Measurements from ENCODE around the gene DUSP22. TPM values are rescaled to one million over a fixed set of nuclear protein-coding genes. Genes with fewer than 3 reads are reported as not detected.
A peak's percentile ranks its signal among the peaks of the same experiment; 100 is the strongest.

DUSP22 gene
- polyA plus RNA-seq, 3 donors: 107 to 120 (median 117) TPM

- Histone ChIP-seq H3K9me3 (replicated peaks in 1 of 2; ENCODE audit: control insufficient read depth in 1 of 2, insufficient read depth in 1 of 2, low read length in 2 of 2) (no peaks in the 10 kb centered on the region), H3K4me3 (replicated peaks in 1 of 3; ENCODE audit: low read depth in 2 of 3, low read length in 3 of 3) (peak overlapping the region in 2 of 3 experiments; percentile 5 to 62), H3K36me3 (replicated peaks in 1 of 2; ENCODE audit: control insufficient read depth in 1 of 2, insufficient read depth in 2 of 2, low read length in 2 of 2) (peaks cover 8 to 19% of the 10 kb centered on the region in 2 donors), H3K79me2 (ENCODE audit: insufficient read depth, low read length) (peaks cover 22% of the 10 kb centered on the region), H4K20me1 (ENCODE audit: insufficient read depth, low read length) (no peaks in the 10 kb centered on the region), H3K27me3 (ENCODE audit: control insufficient read depth in 2 of 2, insufficient read depth in 2 of 2, low read length in 2 of 2) (no peaks in the 10 kb centered on the region), H3K4me2 (replicated peaks; ENCODE audit: extremely low read depth, low read length, poor library complexity, severe bottlenecking) (peak overlapping the region; percentile 61), H3K9ac (ENCODE audit: insufficient read depth, low read length, poor library complexity, severe bottlenecking) (peak overlapping the region; percentile 35), H3K27ac (ENCODE audit: low read depth in 1 of 2, low read length in 2 of 2) (peak overlapping the region; percentile 80 to 87), H3K4me1 (ENCODE audit: control insufficient read depth in 1 of 2, insufficient read depth in 2 of 2, low read length in 2 of 2) (peaks cover 72 to 79% of the 10 kb centered on the region in 2 donors), H2AFZ (ENCODE audit: insufficient read depth, low read depth, low read length, poor library complexity, severe bottlenecking) (no peak overlapping the region)
- H3K4me1 Mint-ChIP-seq: peaks cover 69% of the 10 kb centered on the region
- WGBS (ENCODE audit: insufficient coverage): 49% methylated on average over 4 of the region's 6 CpGs
- peak; percentile 16 to 55 (median 46) for DNase-seq
- TF ChIP-seq, protein P1, sequence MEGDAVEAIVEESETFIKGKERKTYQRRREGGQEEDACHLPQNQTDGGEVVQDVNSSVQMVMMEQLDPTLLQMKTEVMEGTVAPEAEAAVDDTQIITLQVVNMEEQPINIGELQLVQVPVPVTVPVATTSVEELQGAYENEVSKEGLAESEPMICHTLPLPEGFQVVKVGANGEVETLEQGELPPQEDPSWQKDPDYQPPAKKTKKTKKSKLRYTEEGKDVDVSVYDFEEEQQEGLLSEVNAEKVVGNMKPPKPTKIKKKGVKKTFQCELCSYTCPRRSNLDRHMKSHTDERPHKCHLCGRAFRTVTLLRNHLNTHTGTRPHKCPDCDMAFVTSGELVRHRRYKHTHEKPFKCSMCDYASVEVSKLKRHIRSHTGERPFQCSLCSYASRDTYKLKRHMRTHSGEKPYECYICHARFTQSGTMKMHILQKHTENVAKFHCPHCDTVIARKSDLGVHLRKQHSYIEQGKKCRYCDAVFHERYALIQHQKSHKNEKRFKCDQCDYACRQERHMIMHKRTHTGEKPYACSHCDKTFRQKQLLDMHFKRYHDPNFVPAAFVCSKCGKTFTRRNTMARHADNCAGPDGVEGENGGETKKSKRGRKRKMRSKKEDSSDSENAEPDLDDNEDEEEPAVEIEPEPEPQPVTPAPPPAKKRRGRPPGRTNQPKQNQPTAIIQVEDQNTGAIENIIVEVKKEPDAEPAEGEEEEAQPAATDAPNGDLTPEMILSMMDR (IDR thresholded peaks at IDR 0.05): no peak
- peaks cover 29 to 64% of the 10 kb centered on the region in 2 donors for H3K36me3 Mint-ChIP-seq
- H3K9me3 Mint-ChIP-seq: peaks cover 0 to 17% (median 0%) of the 10 kb centered on the region in 7 donors
- peak overlapping the region; percentile 76 to 96 (median 95) for H3K27ac Mint-ChIP-seq
- intact Hi-C loops (cut with micrococcal nuclease): loop anchor here in 1 of 2 donors (5.0 kb wide), 1 partner anchor 43 kb away; no protein-coding TSS in a partner anchor
- peaks cover 1 to 9% (median 2%) of the 10 kb centered on the region in 3 donors for H3K27me3 Mint-ChIP-seq (ENCODE audit: low read depth in 3 of 3)
- H3K4me3 Mint-ChIP-seq: peak overlapping the region; percentile 65 to 80
Measured at GRCh38 chr6:340186-340955, 48.1 kb downstream of the DUSP22 start.

DNA sequence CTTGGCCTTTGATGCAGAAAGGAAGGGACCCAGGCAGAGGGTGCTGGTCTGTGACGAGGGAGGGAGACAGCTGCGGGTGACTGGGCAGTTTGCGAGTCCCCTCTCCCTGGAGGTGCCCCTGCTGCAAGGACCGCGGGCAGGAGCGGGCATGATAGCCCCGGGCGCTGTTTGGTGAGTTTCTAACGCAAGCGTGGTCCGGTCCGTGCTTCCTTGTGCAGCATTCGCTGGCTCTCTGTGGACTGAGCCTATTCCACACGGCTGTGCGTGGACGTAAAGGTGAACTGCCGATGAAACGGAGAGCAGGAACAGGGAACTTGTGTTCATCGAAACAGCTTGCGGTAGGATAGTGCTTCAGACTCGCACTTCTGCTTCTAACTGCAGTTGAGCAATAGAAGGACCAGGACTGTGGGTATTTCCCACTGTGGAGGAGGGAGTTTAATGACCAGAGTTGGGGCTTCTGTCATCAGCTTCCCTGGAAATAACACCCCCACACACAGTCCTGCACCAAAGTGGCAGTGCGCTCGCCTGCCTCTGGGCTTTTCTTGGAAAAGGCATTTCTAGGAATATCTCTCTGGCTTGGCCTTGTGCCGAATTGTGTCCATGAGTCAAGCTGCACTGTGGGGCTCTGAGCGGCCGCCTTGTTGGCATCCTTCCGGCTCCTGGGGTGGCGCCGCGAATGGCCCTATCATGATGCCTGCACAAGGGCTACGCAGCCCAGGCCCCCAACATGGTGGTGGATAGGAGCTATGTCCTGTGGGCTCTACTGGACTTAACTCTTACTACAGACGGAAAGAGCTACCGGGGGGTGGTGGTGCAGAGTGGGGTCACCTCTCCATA, 48.9 kb downstream of the DUSP22 start:
- peaks cover 0 to 19% (median 0%) of the 10 kb centered on the region in 7 donors for H3K9me3 Mint-ChIP-seq
- H4K20me1 ChIP-seq (ENCODE audit: insufficient read depth, low read length): no peaks in the 10 kb centered on the region
- no peaks in the 10 kb centered on the region for H3K9me3 ChIP-seq (replicated peaks in 1 of 2; ENCODE audit: control insufficient read depth in 1 of 2, insufficient read depth in 1 of 2, low read length in 2 of 2)
- peaks cover 12 to 26% of the 10 kb centered on the region in 2 donors for H3K36me3 ChIP-seq (replicated peaks in 1 of 2; ENCODE audit: control insufficient read depth in 1 of 2, insufficient read depth in 2 of 2, low read length in 2 of 2)
- H3K27ac Mint-ChIP-seq: peak overlapping the region; percentile 76 to 96 (median 95)
- no peaks in the 10 kb centered on the region for H3K27me3 ChIP-seq (ENCODE audit: control insufficient read depth in 2 of 2, insufficient read depth in 2 of 2, low read length in 2 of 2)
- H3K4me3 ChIP-seq (replicated peaks in 1 of 3; ENCODE audit: low read depth in 2 of 3, low read length in 3 of 3): peak overlapping the region in 2 of 3 experiments; percentile 5 to 62
- H3K9ac ChIP-seq (ENCODE audit: insufficient read depth, low read length, poor library complexity, severe bottlenecking): peak overlapping the region; percentile 35
- peak; percentile 92 to 98 (median 96) for DNase-seq
- H3K4me1 Mint-ChIP-seq: peaks cover 62% of the 10 kb centered on the region
- peaks cover 64 to 71% of the 10 kb centered on the region in 2 donors for H3K4me1 ChIP-seq (ENCODE audit: control insufficient read depth in 1 of 2, insufficient read depth in 2 of 2, low read length in 2 of 2)
- WGBS (ENCODE audit: insufficient coverage): 58% methylated on average over 29 of the region's 33 CpGs
- TF ChIP-seq, protein P1 (IDR thresholded peaks at IDR 0.05): no peak
- H3K36me3 Mint-ChIP-seq: peaks cover 37 to 66% of the 10 kb centered on the region in 2 donors
- H3K4me3 Mint-ChIP-seq: peak overlapping the region; percentile 65 to 80
- peak overlapping the region; percentile 61 for H3K4me2 ChIP-seq (replicated peaks; ENCODE audit: extremely low read depth, low read length, poor library complexity, severe bottlenecking)
- H3K27me3 Mint-ChIP-seq (ENCODE audit: low read depth in 3 of 3): peaks cover 1 to 9% (median 2%) of the 10 kb centered on the region in 3 donors
- intact Hi-C loops (cut with micrococcal nuclease): loop anchor here in 1 of 2 donors (5.0 kb wide), 1 partner anchor 44 kb away; no protein-coding TSS in a partner anchor
- no peak overlapping the region for H2AFZ ChIP-seq (ENCODE audit: insufficient read depth, low read depth, low read length, poor library complexity, severe bottlenecking)
- peak overlapping the region; percentile 80 to 87 for H3K27ac ChIP-seq (ENCODE audit: low read depth in 1 of 2, low read length in 2 of 2)
- H3K79me2 ChIP-seq (ENCODE audit: insufficient read depth, low read length): peaks cover 18% of the 10 kb centered on the region

Data from CD14-positive monocyte (primary cell).